ENCODE measurements around the gene ST6GALNAC3.

DNA sequence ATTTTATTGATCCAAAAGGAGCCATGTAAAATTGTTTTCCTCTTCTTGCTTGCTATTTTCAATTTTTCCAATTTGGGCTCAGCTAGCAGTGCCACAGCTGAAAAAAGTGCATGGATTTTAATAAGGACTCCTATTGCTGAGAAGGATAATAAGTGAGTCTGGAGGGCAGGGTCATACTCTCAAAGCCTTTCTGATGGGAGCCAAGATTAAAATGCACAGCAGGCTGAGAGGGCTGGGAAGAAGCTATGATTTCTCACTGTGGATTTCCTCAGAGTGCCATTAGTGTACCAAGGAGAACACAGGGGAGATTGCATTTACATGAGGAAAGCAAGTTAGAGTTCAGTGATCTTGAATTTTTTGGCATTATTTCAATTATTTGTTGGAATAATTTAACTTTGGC is 261.3 kb downstream of the ST6GALNAC3 start:
- no peak for TF ChIP-seq EP300 (IDR thresholded peaks at IDR 0.05; ENCODE audit: low read depth)
- no peak for TF ChIP-seq POLR2A (IDR thresholded peaks at IDR 0.05)
